Stimulated activated effector memory CD8-positive, alpha-beta T cell treated with anti-CD3 and anti-CD28 coated beads, Interleukin-12 subunit alpha, Interleukin-12 subunit beta, amount 100 ng/mL, for 72 hours (primary cell): ENCODE measurements around the gene YJEFN3.

Experiments
- ATAC-seq: fragments of 150-1000 bp; cut with Tn5 transposase; 2 replicates; pipeline ENCODE4 v1.10.0; 2021
- DNase-seq, 2 donors: peaks; one replicate each; pipeline ENCODE4 v3.0.0; 2021 to 2022; ENCODE audit warnings: low spot score in 2 of 2
- H3K27ac Mint-ChIP-seq: one replicate; pipeline ENCODE4 v1.8.0; 2022; ENCODE audit warnings: mild to moderate bottlenecking, mixed read lengths
- H3K36me3 Mint-ChIP-seq: one replicate; pipeline ENCODE4 v1.8.0; 2022; ENCODE audit warnings: mild to moderate bottlenecking, mixed read lengths
- H3K4me1 Mint-ChIP-seq: one replicate; pipeline ENCODE4 v1.8.0; 2022; ENCODE audit warnings: mixed read lengths
- H3K4me3 Mint-ChIP-seq: one replicate; pipeline ENCODE4 v1.8.0; 2022; ENCODE audit warnings: mild to moderate bottlenecking, mixed read lengths
- H3K9me3 Mint-ChIP-seq: one replicate; pipeline ENCODE4 v1.8.0; 2022; ENCODE audit warnings: mixed read lengths

Gene YJEFN3

GRCh38 chr19:19538785-19539166 lies 10.1 kb downstream of the YJEFN3 start:
- H3K4me1 Mint-ChIP-seq, result peaks cover 49% of the 10 kb centered on the region
- no peaks in the 10 kb centered on the region for H3K9me3 Mint-ChIP-seq
- H3K27ac Mint-ChIP-seq, result no peak overlapping the region
- ATAC-seq, result no peak
- H3K36me3 Mint-ChIP-seq, result peaks cover 14% of the 10 kb centered on the region
- H3K4me3 Mint-ChIP-seq, result peak overlapping the region; percentile 72
- no peak for DNase-seq

GRCh38 chr19:19539698-19540063 lies 11.0 kb downstream of the YJEFN3 start:
- no peak for ATAC-seq
- Mint-ChIP-seq H3K27ac (no peak overlapping the region), H3K36me3 (peaks cover 14% of the 10 kb centered on the region), H3K9me3 (no peaks in the 10 kb centered on the region), H3K4me3 (peak overlapping the region; percentile 24), H3K4me1 (peaks cover 41% of the 10 kb centered on the region)
- no peak for DNase-seq

GRCh38 chr19:19540064-19540714 lies 11.5 kb downstream of the YJEFN3 start:
- H3K4me1 Mint-ChIP-seq, result peaks cover 41% of the 10 kb centered on the region
- peak in 1 of 2 donors; percentile 21 for DNase-seq
- H3K36me3 Mint-ChIP-seq, result peaks cover 14% of the 10 kb centered on the region
- peak overlapping the region; percentile 48 for H3K27ac Mint-ChIP-seq
- no peaks in the 10 kb centered on the region for H3K9me3 Mint-ChIP-seq
- ATAC-seq, result peak; percentile 38
- peak overlapping the region; percentile 71 for H3K4me3 Mint-ChIP-seq

GRCh38 chr19:19540715-19541515 lies 12.2 kb downstream of the YJEFN3 start:
- peak overlapping the region; percentile 48 for H3K27ac Mint-ChIP-seq

GRCh38 chr19:19541616-19542015 lies 12.9 kb downstream of the YJEFN3 start:
- Mint-ChIP-seq H3K4me3 (peak overlapping the region; percentile 71), H3K9me3 (no peaks in the 10 kb centered on the region), H3K36me3 (peaks cover 7% of the 10 kb centered on the region), H3K4me1 (peaks cover 40% of the 10 kb centered on the region), H3K27ac (no peak overlapping the region)
- DNase-seq, result no peak
- no peak for ATAC-seq

More at GRCh38 chr19:19540715-19541515, 12.2 kb downstream of the YJEFN3 start:
- H3K36me3 Mint-ChIP-seq, result peaks cover 12% of the 10 kb centered on the region
- H3K9me3 Mint-ChIP-seq, result no peaks in the 10 kb centered on the region
- peak; percentile 85 for ATAC-seq
- DNase-seq, result peak; percentile 61 to 82
- H3K4me1 Mint-ChIP-seq, result peaks cover 41% of the 10 kb centered on the region
- H3K4me3 Mint-ChIP-seq, result peak overlapping the region; percentile 71

- no peaks in the 10 kb centered on the region for H3K9me3 Mint-ChIP-seq
- peaks cover 33% of the 10 kb centered on the region for H3K4me1 Mint-ChIP-seq
- ATAC-seq, result no peak
- no peak for DNase-seq
- H3K36me3 Mint-ChIP-seq, result peaks cover 7% of the 10 kb centered on the region
- no peak overlapping the region for H3K4me3 Mint-ChIP-seq
- H3K27ac Mint-ChIP-seq, result no peak overlapping the region
Measured at GRCh38 chr19:19542507-19542906, 13.8 kb downstream of the YJEFN3 start.

GRCh38 chr19:19543101-19543500 lies 14.4 kb downstream of the YJEFN3 start:
- peaks cover 29% of the 10 kb centered on the region for H3K4me1 Mint-ChIP-seq
- H3K4me3 Mint-ChIP-seq, result no peak overlapping the region
- ATAC-seq (no peak), DNase-seq (no peak)
- no peaks in the 10 kb centered on the region for H3K9me3 Mint-ChIP-seq
- H3K36me3 Mint-ChIP-seq, result peaks cover 7% of the 10 kb centered on the region
- no peak overlapping the region for H3K27ac Mint-ChIP-seq

- DNase-seq (no peak), ATAC-seq (no peak)
- Mint-ChIP-seq H3K36me3 (peaks cover 7% of the 10 kb centered on the region), H3K4me3 (no peak overlapping the region), H3K4me1 (peaks cover 26% of the 10 kb centered on the region), H3K27ac (no peak overlapping the region), H3K9me3 (no peaks in the 10 kb centered on the region)
Measured at GRCh38 chr19:19543640-19544039, 14.9 kb downstream of the YJEFN3 start.

- Mint-ChIP-seq H3K4me1 (peaks cover 21% of the 10 kb centered on the region), H3K27ac (no peak overlapping the region), H3K36me3 (peaks cover 7% of the 10 kb centered on the region), H3K4me3 (no peak overlapping the region), H3K9me3 (no peaks in the 10 kb centered on the region)
- DNase-seq, result no peak
- ATAC-seq, result no peak
Measured at GRCh38 chr19:19544257-19544953, 15.7 kb downstream of the YJEFN3 start.

- no peak for DNase-seq
- H3K4me3 Mint-ChIP-seq, result no peak overlapping the region
- no peaks in the 10 kb centered on the region for H3K9me3 Mint-ChIP-seq
- H3K4me1 Mint-ChIP-seq, result peaks cover 21% of the 10 kb centered on the region
- ATAC-seq, result no peak
- H3K27ac Mint-ChIP-seq, result no peak overlapping the region
- peaks cover 7% of the 10 kb centered on the region for H3K36me3 Mint-ChIP-seq
Measured at GRCh38 chr19:19544954-19545591, 16.4 kb downstream of the YJEFN3 start.

- ATAC-seq, result no peak
- Mint-ChIP-seq H3K4me3 (no peak overlapping the region), H3K27ac (no peak overlapping the region), H3K36me3 (peaks cover 7% of the 10 kb centered on the region), H3K4me1 (peaks cover 17% of the 10 kb centered on the region), H3K9me3 (no peaks in the 10 kb centered on the region)
- no peak for DNase-seq
Measured at GRCh38 chr19:19545707-19546106, 17.0 kb downstream of the YJEFN3 start.

- DNase-seq, result no peak
- H3K9me3 Mint-ChIP-seq, result no peaks in the 10 kb centered on the region
- H3K27ac Mint-ChIP-seq, result no peak overlapping the region
- H3K4me1 Mint-ChIP-seq, result peaks cover 8% of the 10 kb centered on the region
- no peak for ATAC-seq
- no peak overlapping the region for H3K4me3 Mint-ChIP-seq
- peaks cover 6% of the 10 kb centered on the region for H3K36me3 Mint-ChIP-seq
Measured at GRCh38 chr19:19546751-19547162, 18.0 kb downstream of the YJEFN3 start.

- H3K27ac Mint-ChIP-seq, result no peak overlapping the region
- no peak overlapping the region for H3K4me3 Mint-ChIP-seq
- ATAC-seq (no peak), DNase-seq (no peak)
- no peaks in the 10 kb centered on the region for H3K4me1 Mint-ChIP-seq
- no peaks in the 10 kb centered on the region for H3K36me3 Mint-ChIP-seq
- no peaks in the 10 kb centered on the region for H3K9me3 Mint-ChIP-seq
Measured at GRCh38 chr19:19547674-19548336, 19.1 kb downstream of the YJEFN3 start.

GRCh38 chr19:19548915-19549759 lies 20.4 kb downstream of the YJEFN3 start:
- ATAC-seq, result no peak
- no peaks in the 10 kb centered on the region for H3K36me3 Mint-ChIP-seq
- H3K27ac Mint-ChIP-seq, result peak overlapping the region; percentile 36
- no peaks in the 10 kb centered on the region for H3K9me3 Mint-ChIP-seq
- H3K4me3 Mint-ChIP-seq, result no peak overlapping the region
- DNase-seq, result no peak
- peaks cover 3% of the 10 kb centered on the region for H3K4me1 Mint-ChIP-seq
